PFSK-1 (cell line): ENCODE results near the gene CDC16. TPM values are rescaled to one million over a fixed set of nuclear protein-coding genes. Genes with fewer than 3 reads are reported as not detected.
A peak's percentile ranks its signal among the peaks of the same experiment; 100 is the strongest.

Experiments used
- FOXP2 ChIP-seq: optimal IDR thresholded peaks from 2 replicates; pipeline ENCODE3; 2011; ENCODE audit warnings: borderline replicate concordance, control low read depth, inconsistent platforms; ENCODE audit not compliant: insufficient read depth; ENCODE audit errors: extremely low read length, extremely low read depth
- POLR2AphosphoS5 ChIP-seq: IDR thresholded peaks from 2 replicates; pipeline ENCODE4 v1.6.1; 2012; ENCODE audit warnings: low read depth, mild to moderate bottlenecking, control low read depth, low read length, moderate library complexity
- SIN3A ChIP-seq: IDR thresholded peaks from 2 replicates; pipeline ENCODE4 v1.6.1; 2012; ENCODE audit warnings: mild to moderate bottlenecking, low read length, moderate library complexity, borderline replicate concordance; ENCODE audit not compliant: insufficient read depth
- TAF1 ChIP-seq: IDR thresholded peaks from 2 replicates; pipeline ENCODE4 v1.6.1; 2012; ENCODE audit warnings: low read length, control low read depth, borderline replicate concordance; ENCODE audit not compliant: insufficient read depth
- polyA plus RNA-seq: library from polyadenylated mRNA; unstranded; fragments of >200 nt; gene quantifications from one replicate; pipeline ENCODE4 v1.2.1, GENCODE V29; 2012; ENCODE audit warnings: low read depth, missing spikeins; ENCODE audit not compliant: insufficient read length
- TF ChIP-seq, protein P1 (sequence below), 2 experiments: IDR thresholded peaks; 2 replicates each; pipeline versions ENCODE4 v1.6.1 to v1.8.0; 2011 to 2012; ENCODE audit warnings: low read depth in 2 of 2, low read length in 2 of 2, control low read depth in 1 of 2, inconsistent platforms in 1 of 2, mild to moderate bottlenecking in 1 of 2, moderate library complexity in 1 of 2; ENCODE audit not compliant: insufficient read depth in 1 of 2

CDC16 gene, protein sequence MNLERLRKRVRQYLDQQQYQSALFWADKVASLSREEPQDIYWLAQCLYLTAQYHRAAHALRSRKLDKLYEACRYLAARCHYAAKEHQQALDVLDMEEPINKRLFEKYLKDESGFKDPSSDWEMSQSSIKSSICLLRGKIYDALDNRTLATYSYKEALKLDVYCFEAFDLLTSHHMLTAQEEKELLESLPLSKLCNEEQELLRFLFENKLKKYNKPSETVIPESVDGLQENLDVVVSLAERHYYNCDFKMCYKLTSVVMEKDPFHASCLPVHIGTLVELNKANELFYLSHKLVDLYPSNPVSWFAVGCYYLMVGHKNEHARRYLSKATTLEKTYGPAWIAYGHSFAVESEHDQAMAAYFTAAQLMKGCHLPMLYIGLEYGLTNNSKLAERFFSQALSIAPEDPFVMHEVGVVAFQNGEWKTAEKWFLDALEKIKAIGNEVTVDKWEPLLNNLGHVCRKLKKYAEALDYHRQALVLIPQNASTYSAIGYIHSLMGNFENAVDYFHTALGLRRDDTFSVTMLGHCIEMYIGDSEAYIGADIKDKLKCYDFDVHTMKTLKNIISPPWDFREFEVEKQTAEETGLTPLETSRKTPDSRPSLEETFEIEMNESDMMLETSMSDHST
- polyA plus RNA-seq: 31.2 TPM

DNA sequence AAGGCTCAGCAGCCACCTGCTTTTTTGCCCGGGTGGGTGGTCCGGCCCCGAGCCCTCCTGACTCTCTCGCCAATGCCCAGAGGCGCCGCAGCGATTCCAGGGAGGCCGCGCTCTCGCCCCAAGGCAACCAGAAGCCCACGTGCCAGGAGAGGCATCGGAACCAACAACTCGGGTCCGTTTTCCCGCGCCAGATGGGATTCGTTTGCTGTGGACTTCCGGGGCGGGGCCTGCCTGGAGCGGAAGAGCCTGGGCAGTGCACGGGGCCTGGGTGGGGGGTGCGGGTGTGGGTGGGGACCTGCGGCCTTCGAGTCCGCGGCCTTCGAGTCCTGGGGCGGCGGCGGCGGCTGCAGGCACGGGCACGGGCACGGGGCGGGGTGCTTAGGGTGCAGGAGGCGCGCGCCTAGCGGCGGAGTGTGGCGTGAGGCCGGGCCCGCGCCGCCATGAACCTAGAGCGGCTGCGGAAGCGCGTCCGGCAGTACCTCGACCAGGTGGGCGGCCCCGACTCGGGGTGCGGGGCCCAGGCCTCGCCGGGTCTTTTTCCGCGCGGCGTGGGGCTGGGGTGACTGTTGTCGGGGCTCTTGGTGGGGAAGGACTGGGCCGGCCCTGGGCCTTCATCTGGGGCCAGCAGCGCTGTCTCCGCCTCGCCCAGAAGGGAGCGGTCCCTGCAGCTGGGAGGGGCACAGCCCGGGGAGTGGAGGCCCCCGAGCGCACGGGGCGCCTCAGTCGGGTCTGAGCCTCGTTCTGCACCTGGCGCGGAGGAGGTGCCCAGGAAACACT, at the start of gene CDC16:
CDC16 (plus strand) TSS at position 253 of the 777 bp plus-strand sequence; CDS start at position 441, 188 bp downstream.
- TF ChIP-seq TAF1 (peak; percentile 57; the same call in 1 of the 2 replicates), POLR2AphosphoS5 (0 out of 2 replicates have a peak, but pooled peaks have one; percentile 20), SIN3A (no peak), FOXP2 (peak; percentile 61)
- TF ChIP-seq, protein P1, sequence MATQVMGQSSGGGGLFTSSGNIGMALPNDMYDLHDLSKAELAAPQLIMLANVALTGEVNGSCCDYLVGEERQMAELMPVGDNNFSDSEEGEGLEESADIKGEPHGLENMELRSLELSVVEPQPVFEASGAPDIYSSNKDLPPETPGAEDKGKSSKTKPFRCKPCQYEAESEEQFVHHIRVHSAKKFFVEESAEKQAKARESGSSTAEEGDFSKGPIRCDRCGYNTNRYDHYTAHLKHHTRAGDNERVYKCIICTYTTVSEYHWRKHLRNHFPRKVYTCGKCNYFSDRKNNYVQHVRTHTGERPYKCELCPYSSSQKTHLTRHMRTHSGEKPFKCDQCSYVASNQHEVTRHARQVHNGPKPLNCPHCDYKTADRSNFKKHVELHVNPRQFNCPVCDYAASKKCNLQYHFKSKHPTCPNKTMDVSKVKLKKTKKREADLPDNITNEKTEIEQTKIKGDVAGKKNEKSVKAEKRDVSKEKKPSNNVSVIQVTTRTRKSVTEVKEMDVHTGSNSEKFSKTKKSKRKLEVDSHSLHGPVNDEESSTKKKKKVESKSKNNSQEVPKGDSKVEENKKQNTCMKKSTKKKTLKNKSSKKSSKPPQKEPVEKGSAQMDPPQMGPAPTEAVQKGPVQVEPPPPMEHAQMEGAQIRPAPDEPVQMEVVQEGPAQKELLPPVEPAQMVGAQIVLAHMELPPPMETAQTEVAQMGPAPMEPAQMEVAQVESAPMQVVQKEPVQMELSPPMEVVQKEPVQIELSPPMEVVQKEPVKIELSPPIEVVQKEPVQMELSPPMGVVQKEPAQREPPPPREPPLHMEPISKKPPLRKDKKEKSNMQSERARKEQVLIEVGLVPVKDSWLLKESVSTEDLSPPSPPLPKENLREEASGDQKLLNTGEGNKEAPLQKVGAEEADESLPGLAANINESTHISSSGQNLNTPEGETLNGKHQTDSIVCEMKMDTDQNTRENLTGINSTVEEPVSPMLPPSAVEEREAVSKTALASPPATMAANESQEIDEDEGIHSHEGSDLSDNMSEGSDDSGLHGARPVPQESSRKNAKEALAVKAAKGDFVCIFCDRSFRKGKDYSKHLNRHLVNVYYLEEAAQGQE (IDR thresholded peaks at IDR 0.05; ENCODE audit: insufficient read depth in 1 of 2, low read depth in 2 of 2, low read length in 2 of 2): no peak

DNA sequence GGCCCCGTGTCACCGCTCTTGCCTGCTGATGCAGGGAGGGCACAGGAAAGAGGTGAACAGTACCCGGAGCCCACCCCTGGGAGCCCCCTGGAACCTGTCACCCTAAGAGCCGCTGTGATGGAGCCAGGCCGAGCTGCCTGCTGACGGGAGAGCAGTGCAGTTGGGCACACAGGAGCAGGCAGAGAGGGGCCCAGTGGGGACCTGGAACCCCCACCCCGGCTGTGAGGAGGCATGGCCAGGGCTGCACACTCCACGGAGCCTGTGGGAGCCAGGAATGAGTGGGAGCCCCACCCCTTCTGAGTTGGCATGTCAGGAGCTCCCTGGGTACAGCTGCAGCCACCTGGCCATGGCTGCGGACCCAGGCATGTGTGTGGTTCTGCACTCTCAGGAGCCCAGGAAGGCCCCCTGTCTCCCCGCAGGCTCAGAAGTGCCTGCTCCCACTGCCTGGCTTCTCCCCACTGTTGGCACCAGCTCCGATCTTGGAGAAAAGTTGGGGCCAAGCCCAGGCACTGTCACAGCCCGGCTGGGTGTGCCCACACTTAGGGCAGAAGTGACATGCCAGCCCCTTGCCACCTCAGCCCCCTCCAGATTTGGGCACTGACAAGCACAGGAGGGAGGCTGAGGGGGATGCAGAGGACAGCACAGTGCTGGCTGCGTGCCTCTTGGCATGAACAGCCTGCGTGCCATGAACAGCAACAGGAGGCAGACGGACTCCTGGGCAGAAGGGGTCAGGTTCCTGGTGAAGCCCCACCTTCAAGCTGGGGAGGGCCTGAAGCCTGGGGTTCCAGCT, 49.3 kb upstream of the CDC16 start:
- TF ChIP-seq POLR2AphosphoS5: no peak
- no peak for TF ChIP-seq FOXP2
- no peak for TF ChIP-seq TAF1
- TF ChIP-seq SIN3A: no peak
- TF ChIP-seq, protein P1 (IDR thresholded peaks at IDR 0.05; ENCODE audit: insufficient read depth in 1 of 2, low read depth in 2 of 2, low read length in 2 of 2): no peak

DNA sequence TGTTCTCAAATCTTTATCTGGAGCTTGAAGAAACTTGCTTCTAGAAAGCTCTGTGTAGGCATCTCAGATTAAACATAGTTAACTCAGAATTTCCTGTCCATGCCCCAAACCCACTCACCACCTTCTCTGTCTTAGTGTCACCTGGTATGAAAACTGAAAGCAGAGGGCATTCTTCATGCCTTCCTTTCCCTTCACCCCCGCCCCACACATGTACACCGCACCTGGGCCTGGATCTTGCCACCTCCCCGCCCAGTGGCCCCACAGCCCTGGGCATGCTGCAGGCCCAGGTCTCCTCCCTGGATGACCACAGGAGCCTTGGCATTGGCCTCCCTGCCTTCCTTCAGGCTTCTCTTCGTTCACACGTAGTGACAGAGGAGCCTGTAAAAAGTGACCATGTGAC, 39.8 kb upstream of the CDC16 start:
- no peak for TF ChIP-seq TAF1
- TF ChIP-seq SIN3A: no peak
- TF ChIP-seq, protein P1 (IDR thresholded peaks at IDR 0.05; ENCODE audit: insufficient read depth in 1 of 2, low read depth in 2 of 2, low read length in 2 of 2): no peak
- TF ChIP-seq POLR2AphosphoS5: no peak
- TF ChIP-seq FOXP2: no peak

DNA sequence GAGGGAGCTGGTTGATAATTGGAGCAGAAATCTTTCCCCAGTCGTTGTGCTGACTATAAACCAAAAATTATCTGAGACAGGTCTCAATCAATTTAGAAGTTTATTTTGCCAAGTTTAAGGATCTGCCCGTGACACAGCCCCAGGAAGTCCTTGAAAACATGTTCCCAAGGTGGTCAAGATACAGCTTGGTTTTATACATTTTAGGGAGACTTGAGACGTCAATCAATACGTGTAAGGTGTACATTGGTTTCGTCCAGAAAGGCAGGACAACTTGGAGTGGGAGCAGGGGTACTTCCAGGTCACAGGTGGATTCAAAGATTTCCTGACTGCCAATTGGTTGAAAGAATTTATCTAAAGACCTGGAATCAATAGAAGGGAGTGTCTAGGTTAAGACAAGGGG, 38.1 kb upstream of the CDC16 start:
- TF ChIP-seq SIN3A (no peak), TAF1 (no peak), POLR2AphosphoS5 (no peak), FOXP2 (no peak)
- TF ChIP-seq, protein P1 (IDR thresholded peaks at IDR 0.05; ENCODE audit: insufficient read depth in 1 of 2, low read depth in 2 of 2, low read length in 2 of 2): no peak
